K562 (cell line): ENCODE data around the gene SPRYD3. TPM values are rescaled to one million over a fixed set of nuclear protein-coding genes. Genes with fewer than 3 reads are reported as not detected.

Experiments
- ATF6 ChIP-seq: sonication (generic); formaldehyde crosslinking; IDR thresholded peaks from 2 replicates; pipeline ENCODE4 v1.4.0; 2020; ENCODE audit warnings: mild to moderate bottlenecking, missing genetic modification reagents
- BCOR ChIP-seq: fragments of 450-650 bp; IDR thresholded peaks from 2 replicates; pipeline ENCODE4 v1.6.1; 2016
- ELF2 ChIP-seq: fragments of 250-450 bp; sonication (Bioruptor Pico); IDR thresholded peaks from 2 replicates; pipeline ENCODE4 v1.5.0; 2021; ENCODE audit warnings: mild to moderate bottlenecking
- GABPB1 ChIP-seq: sonication (generic); formaldehyde crosslinking; IDR thresholded peaks from 2 replicates; pipeline ENCODE4 v1.8.0; 2022; ENCODE audit warnings: mild to moderate bottlenecking, missing genetic modification reagents
- GTF3C2 ChIP-seq: IDR thresholded peaks from 3 replicates; pipeline ENCODE4 v1.6.1; 2011; ENCODE audit warnings: borderline replicate concordance, mild to moderate bottlenecking, moderate library complexity; ENCODE audit not compliant: insufficient read length; ENCODE audit errors: extremely low read depth
- HDAC2 ChIP-seq: fragments of 450-650 bp; IDR thresholded peaks from 2 replicates; pipeline ENCODE4 v1.6.1; 2016; ENCODE audit warnings: mild to moderate bottlenecking
- IFI16 ChIP-seq: fragments of 250-450 bp; sonication (Bioruptor Pico); IDR thresholded peaks from 2 replicates; pipeline ENCODE4 v2.1.2; 2022; ENCODE audit warnings: mild to moderate bottlenecking, inconsistent platforms
- NCOA4 ChIP-seq: fragments of 450-650 bp; IDR thresholded peaks from 2 replicates; pipeline ENCODE4 v1.6.1; 2018; ENCODE audit warnings: mild to moderate bottlenecking; ENCODE audit not compliant: partially characterized antibody
- NFRKB ChIP-seq: fragments of 450-650 bp; IDR thresholded peaks from 2 replicates; pipeline ENCODE4 v1.6.1; 2016; ENCODE audit warnings: low read depth
- NR2C1 ChIP-seq, 2 experiments: fragments of 450-650 bp; IDR thresholded peaks; 2 replicates each; pipeline ENCODE4 v1.6.1; 2017; ENCODE audit warnings: mild to moderate bottlenecking in 2 of 2, antibody characterized with exemption in 1 of 2, inconsistent platforms in 1 of 2, missing compliant biosample characterization in 1 of 2, missing genetic modification characterization in 1 of 2
- PHB ChIP-seq: fragments of 250-450 bp; sonication (Bioruptor Pico); IDR thresholded peaks from 2 replicates; pipeline ENCODE4 v1.5.0; 2021
- SETDB1 ChIP-seq: IDR thresholded peaks from one replicate; pipeline ENCODE4 v1.6.1; 2012; ENCODE audit warnings: low read length, control low read depth, inconsistent platforms
- SLC30A9 ChIP-seq: fragments of 250-450 bp; sonication (Bioruptor Pico); IDR thresholded peaks from 2 replicates; pipeline ENCODE4 v1.8.0; 2022; ENCODE audit warnings: mild to moderate bottlenecking, moderate library complexity
- SMARCE1 ChIP-seq: fragments of 450-650 bp; IDR thresholded peaks from 2 replicates; pipeline ENCODE4 v1.7.1; 2016; ENCODE audit warnings: mild to moderate bottlenecking
- ZC3H8 ChIP-seq: fragments of 450-650 bp; IDR thresholded peaks from 2 replicates; pipeline ENCODE4 v1.6.1; 2017
- ZNF354B ChIP-seq: fragments of 250-450 bp; sonication (Bioruptor Pico); IDR thresholded peaks from 2 replicates; pipeline ENCODE4 v1.4.0; 2020
- ZNF518B ChIP-seq: fragments of 250-450 bp; sonication (Bioruptor Pico); IDR thresholded peaks from 2 replicates; pipeline ENCODE4 v1.5.0; 2021; ENCODE audit warnings: mild to moderate bottlenecking, moderate library complexity
- ZNF583 ChIP-seq: fragments of 250-450 bp; sonication (Bioruptor Pico); IDR thresholded peaks from 2 replicates; pipeline ENCODE4 v1.4.0; 2020
- polyA plus RNA-seq, 8 experiments: library from polyadenylated mRNA; depleted of rRNA in 4 of 8; stranded (reverse) in 5 of 8; unstranded in 3 of 8; fragments of >200 nt; fragmentation: Nextera tagmentation in 2 of 8; fragmentation: Illumina TruSeq in 1 of 8; extraction: Ambion mirVana in 2 of 8; extraction: Trizol in 1 of 8; gene quantifications; 2 replicates each; pipeline versions ENCODE4 v1.2.1 to v1.2.3, GENCODE V29; 2011 to 2014; ENCODE audit warnings: inconsistent platforms in 1 of 8, missing spikeins in 1 of 8
- total RNA-seq, 7 experiments: library from RNA; depleted of rRNA in 6 of 7; stranded (reverse); fragments of >200 nt in 6 of 7; fragmentation: Illumina TruSeq in 2 of 7; extraction: Trizol in 2 of 7; gene quantifications; 2 replicates each; pipeline versions ENCODE4 v1.2.1 to v1.2.3, GENCODE V29; 2011 to 2021; ENCODE audit warnings: low replicate concordance in 1 of 7

Gene SPRYD3
- total and polyA plus RNA-seq, 9 of the 15 experiments (the other 6 are each of a cell fraction or from before 2014, with no cell fraction given): 1.5 to 13.6 (median 7.6) TPM

GRCh38 chr12:53054112-53054878 lies 24.9 kb downstream of the SPRYD3 start (continued):
- TF ChIP-seq PHB (no peak), SETDB1 (no peak), ATF6 (CRISPR knock-in tag) (no peak), IFI16 (CRISPR knock-in tag) (no peak), GTF3C2 (no peak), ZNF583 (no peak), SLC30A9 (CRISPR knock-in tag) (no peak), ZNF518B (no peak), NCOA4 (no peak), ZC3H8 (no peak), BCOR (no peak), ELF2 (CRISPR knock-in tag) (no peak), ZNF354B (CRISPR knock-in tag) (no peak), SMARCE1 (peak; percentile 30; the same call in 1 of the 2 replicates), GABPB1 (CRISPR knock-in tag) (0 out of 2 replicates have a peak, but pooled peaks have one; percentile 49), HDAC2 (no peak), NR2C1 (IDR thresholded peaks at IDR 0.05) (no peak), NR2C1 (tag; IDR thresholded peaks at IDR 0.05) (no peak), NFRKB (no peak)
